Measurements from ENCODE around the gene SLC17A8.
"Not testable (repeated sequence)": the region's sequence is repeated elsewhere in the genome, so short reads cannot be mapped to it uniquely, and the experiment has no call there.

Gene SLC17A8

GRCh38 chr12:100356644-100357223 lies at the start of gene SLC17A8:
SLC17A8 (plus strand) TSS chr12:100357074; CDS start chr12:100357392, 318 bp downstream.
- H3K4me3 ChIP-seq (ENCODE audit: low read depth, low read length) = no peak within 1 kb of the TSS

DNA sequence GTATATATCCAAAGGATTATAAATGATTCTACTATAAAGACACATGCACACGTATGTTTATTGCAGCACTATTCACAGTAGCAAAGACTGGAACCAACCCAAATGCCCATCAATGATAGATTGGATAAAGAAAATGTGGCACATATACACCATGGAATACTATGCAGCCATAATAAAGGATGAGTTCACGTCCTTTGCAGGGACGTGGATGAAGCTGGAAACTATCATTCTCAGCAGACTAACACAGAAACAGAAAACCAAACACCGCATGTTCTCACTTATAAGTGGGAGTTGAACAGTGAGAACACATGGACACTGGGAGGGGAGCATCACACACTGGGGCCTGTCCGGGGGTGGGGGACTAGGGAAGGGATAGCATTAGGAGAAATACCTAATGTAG lies 48.7 kb upstream of the SLC17A8 start:
- not testable (repeated sequence) for H3K4me3 ChIP-seq (ENCODE audit: low read depth, low read length)

DNA sequence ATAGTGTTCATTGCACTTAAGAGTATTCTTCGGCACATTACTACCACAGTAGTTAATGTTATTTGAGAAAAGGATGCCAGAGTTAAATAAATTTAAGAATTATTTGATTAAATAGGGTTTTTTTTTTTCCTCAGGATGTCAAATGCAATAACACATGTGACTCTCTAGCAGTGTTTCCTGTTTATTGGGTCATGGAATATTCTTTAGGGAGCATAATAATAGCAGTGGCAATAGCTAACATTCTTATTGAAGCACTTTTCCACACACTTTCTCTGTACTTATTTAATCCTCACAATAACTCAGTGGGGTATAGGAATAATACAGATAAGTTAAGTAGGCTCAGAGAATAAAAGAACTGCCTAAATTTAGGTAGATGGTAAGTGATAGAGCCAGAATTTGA lies 45.6 kb upstream of the SLC17A8 start:
- H3K4me3 ChIP-seq (ENCODE audit: low read depth, low read length) = no peak overlapping the region

DNA sequence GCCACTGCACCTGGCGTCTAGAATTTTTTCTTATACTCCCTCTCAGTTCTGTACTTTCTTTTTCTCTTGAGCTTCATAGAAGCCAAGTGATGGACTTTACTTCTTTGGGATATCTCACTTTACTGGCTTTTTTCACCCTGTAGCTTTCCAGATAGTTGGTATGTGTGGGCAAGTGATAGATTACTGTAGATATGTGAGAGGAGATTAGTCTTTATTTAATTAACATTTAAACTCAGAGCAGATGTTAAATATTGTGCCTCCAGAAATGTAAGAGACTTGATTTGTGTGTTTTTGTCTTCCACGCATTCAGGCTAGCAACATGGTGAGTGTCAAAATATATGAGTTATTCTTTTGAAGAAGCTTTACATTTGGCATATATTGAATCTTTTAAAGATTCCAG lies 39.5 kb upstream of the SLC17A8 start:
- no peak overlapping the region for H3K4me3 ChIP-seq (ENCODE audit: low read depth, low read length)

- H3K4me3 ChIP-seq (ENCODE audit: low read depth, low read length) = no peak overlapping the region
These were observed 32.4 kb upstream of the SLC17A8 start for GRCh38 chr12:100324498-100324897.

GRCh38 chr12:100326208-100326607 lies 30.7 kb upstream of the SLC17A8 start:
- no peak overlapping the region for H3K4me3 ChIP-seq (ENCODE audit: low read depth, low read length)

- H3K4me3 ChIP-seq (ENCODE audit: low read depth, low read length) = no peak overlapping the region
These were observed 27.1 kb upstream of the SLC17A8 start for GRCh38 chr12:100329800-100330199.

DNA sequence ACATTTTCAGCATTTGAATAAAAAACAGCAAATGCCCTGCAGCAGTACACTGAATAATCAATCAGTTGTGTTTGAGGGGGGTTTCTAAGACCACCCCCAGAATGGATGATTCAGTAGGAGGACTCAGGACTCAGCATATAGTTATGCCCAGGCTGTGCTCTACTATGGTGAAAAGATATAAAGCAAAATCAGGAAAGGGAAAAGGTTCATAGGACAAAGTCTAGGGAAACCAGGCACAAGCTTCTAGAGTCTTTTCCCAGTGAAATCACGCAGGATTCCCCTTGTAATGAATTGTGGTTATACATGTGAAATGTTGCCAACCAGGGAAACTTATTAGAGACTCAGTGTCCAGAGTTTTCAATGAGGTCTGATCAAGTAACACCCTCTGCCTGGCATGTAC lies 25.0 kb upstream of the SLC17A8 start:
- no peak overlapping the region for H3K4me3 ChIP-seq (ENCODE audit: low read depth, low read length)

DNA sequence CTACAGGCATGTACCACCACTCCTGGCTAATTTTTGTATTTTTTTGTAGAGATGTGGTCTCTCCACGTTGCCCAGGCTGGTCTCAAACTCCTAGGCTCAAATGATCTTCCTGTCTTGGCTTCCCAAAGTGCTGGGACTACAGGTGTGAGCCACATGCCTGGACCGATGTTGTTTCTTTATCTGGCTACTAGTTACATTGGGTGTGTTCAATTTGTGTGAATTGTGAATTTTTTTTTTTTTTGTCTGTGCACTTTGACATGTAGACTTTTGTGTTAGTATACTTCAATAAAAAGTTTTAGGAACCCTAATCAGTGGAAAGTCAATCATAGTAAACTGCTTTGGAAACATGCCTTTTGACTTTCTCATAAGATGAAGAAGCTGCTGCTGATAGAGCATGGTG lies 24.0 kb upstream of the SLC17A8 start:
- H3K4me3 ChIP-seq (ENCODE audit: low read depth, low read length) = no peak overlapping the region

DNA sequence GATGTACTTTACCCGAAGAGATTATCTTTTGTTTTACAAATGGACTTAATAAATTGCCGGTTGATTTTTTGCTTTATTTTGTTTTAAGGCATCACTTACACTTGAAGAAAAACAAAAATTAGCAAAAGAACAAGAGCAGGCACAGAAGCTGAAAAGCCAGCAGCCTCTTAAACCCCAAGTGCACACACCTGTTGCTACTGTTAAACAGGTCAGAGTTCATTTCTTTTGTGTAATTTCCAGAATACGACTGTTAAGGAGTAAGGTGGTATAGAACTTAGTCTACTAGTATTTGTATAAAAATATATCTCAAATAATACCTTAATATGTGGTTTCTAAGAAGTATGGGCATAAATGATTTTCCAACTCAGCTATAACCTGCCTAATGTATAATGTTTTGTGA lies 19.6 kb upstream of the SLC17A8 start:
- no peak overlapping the region for H3K4me3 ChIP-seq (ENCODE audit: low read depth, low read length)

GRCh38 chr12:100337727-100338126 lies 19.1 kb upstream of the SLC17A8 start:
- H3K4me3 ChIP-seq (ENCODE audit: low read depth, low read length) = no peak overlapping the region

DNA sequence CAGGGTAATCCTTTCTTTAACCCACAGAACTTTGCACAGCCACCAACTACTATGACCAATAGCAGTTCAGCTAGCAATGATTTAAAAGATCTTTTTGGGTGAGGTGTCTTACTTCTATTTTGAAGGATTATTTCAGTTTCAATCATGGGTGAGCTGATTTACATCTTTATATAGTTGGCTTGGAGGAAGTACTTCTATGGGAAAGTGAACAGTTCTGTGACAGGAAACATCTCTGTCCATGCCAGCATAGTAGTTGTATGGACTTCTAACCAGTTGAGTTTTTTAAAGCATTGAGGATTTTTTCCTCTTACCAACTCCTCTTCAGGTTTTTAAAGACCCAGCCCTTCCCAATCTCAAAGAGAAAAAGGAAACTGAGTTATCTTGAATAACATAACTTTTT lies 17.8 kb upstream of the SLC17A8 start:
- H3K4me3 ChIP-seq (ENCODE audit: low read depth, low read length) = no peak overlapping the region

GRCh38 chr12:100342897-100343296 lies 14.0 kb upstream of the SLC17A8 start:
- not testable (repeated sequence) for H3K4me3 ChIP-seq (ENCODE audit: low read depth, low read length)

DNA sequence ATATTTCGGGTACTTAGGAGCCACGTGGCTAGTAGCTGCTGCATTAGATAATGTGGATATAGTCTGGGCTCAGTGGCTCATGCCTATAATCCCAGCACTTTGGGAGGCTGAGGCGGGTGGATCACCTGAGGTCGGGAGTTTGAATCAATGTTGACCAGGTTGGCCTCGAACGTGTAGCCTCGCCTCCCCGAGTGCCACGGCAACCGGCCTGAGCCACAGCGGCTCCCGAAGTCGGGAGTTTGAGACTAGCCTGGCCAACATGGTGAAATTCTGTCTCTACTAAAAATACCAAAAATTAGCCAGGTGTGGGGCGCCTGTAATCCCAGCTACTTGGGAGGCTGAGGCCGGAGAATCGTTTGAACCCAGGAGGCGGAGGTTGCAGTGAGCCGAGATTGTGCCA lies 12.5 kb upstream of the SLC17A8 start:
- not testable (repeated sequence) for H3K4me3 ChIP-seq (ENCODE audit: low read depth, low read length)

DNA sequence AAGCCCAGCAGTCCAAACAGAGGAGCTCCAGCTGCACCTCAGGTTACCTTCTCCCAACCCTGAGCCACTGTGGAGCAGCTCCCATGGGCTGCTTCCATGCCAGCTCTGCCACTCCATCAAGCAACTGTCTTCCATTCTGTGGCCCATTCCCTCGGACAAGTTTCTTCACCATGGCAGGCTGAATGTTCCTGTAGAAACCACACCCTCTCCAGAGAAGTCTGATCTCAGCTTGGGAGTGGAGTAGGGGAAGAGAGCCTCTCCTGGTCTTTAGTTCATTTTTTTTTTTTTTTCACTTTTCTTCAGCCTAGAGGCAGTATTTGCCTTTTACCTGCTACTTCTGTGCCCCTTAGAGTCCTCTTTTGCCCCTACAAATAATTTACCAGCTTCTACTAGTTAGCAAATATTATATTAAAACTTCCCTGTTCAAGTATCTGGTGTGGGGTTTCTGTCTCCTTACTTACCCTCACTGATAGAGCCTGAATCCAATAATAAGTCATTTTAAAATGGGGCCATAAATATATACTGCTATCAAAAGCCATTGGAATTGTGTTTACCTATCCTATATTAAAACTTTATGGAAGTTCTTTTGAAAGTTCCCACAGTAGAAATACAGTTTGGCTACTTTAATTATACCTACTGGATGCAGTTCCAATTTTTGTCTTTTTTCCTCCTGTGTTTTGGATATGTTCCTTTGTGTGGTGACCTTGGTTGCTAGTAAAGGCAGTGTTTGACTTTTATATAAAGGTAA lies 11.7 kb upstream of the SLC17A8 start:
- H3K4me3 ChIP-seq (ENCODE audit: low read depth, low read length) = no peak overlapping the region

- H3K4me3 ChIP-seq (ENCODE audit: low read depth, low read length) = no peak overlapping the region
These were observed 10.2 kb upstream of the SLC17A8 start for GRCh38 chr12:100346660-100347059.

DNA sequence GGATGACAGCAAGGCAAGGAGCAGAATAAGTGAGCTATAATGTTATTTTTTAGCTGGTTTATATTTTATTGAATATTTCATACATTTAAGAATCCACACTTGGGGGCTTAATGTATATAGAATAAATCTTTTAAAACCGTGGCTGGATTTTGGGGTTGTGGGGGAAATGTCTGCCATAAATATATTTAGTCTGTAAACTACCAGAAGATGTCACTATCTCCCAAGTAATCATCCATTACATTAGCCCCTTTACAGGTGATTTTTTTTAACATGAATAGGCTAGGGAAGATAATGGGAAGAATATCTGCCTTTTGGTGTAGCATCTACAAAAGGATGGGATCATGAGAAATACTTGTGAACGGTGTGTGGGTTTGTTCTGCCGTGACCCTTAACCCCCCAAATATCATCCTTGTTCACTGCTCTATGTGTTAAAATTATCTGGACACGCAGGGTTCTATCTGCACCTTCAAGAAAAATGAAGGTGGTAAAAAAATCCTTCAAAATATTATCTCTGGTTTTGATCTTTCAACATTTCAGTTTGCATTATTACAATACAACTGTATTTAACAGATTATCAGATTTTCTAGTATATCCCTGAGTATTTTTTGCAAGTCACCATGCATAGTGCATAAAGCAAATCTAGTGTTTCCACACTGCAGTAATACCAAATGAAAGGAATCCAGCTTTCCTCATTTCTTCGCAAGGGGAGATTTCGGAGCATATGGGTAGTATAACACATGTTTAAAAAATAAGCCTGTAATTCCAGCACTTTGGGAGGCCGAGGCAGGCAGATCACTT lies 8.0 kb upstream of the SLC17A8 start:
- no peak overlapping the region for H3K4me3 ChIP-seq (ENCODE audit: low read depth, low read length)

DNA sequence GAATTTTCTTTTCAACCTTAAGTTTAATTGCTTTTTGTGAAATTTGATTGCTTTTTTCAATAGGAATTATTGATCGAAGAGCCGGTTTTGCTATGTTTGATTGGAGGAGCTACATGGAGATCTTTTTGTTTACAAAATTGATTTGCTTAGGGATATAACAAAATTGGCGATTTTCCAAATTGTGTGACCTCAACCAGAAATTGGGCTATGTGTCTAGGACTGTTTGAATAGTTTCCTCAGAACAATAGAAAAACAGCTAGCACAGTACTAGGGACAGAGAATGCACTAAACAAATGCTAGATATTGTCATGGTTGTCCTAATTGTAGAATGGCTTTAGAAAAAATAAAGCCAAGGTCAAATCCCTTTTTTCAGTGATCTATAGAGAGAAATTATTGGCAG lies 2.4 kb downstream of the SLC17A8 start:
- H3K4me3 ChIP-seq (ENCODE audit: low read depth, low read length) = no peak overlapping the region

GRCh38 chr12:100359822-100360221 lies 2.9 kb downstream of the SLC17A8 start:
- no peak overlapping the region for H3K4me3 ChIP-seq (ENCODE audit: low read depth, low read length)

DNA sequence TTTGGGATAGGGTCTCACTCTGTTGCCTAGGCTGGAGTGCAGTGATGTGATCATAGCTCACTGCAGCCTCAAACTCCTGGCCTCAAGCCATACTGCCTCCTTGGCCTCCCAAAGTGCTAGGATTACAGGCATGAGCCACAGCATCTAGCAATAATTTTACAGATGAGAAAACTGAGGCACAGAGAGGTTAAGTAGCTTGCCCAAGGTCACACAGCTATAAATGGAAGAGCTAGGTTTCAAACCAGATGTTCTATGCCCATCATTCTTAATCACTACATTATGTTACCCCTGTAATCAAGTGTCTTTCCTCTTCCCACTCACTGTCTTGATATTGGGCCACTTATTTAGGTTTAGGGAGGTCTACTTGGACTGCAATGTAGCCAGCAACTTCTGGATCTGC lies 3.6 kb downstream of the SLC17A8 start:
- no peak overlapping the region for H3K4me3 ChIP-seq (ENCODE audit: low read depth, low read length)

- H3K4me3 ChIP-seq (ENCODE audit: low read depth, low read length) = no peak overlapping the region
These were observed 7.5 kb downstream of the SLC17A8 start for GRCh38 chr12:100364324-100364723.

GRCh38 chr12:100365411-100365810 lies 8.5 kb downstream of the SLC17A8 start:
- H3K4me3 ChIP-seq (ENCODE audit: low read depth, low read length) = no peak overlapping the region

Measured in iPS-11a (cell line).